Measurements from ENCODE around the gene RBP3.

The RBP3 gene

DNA sequence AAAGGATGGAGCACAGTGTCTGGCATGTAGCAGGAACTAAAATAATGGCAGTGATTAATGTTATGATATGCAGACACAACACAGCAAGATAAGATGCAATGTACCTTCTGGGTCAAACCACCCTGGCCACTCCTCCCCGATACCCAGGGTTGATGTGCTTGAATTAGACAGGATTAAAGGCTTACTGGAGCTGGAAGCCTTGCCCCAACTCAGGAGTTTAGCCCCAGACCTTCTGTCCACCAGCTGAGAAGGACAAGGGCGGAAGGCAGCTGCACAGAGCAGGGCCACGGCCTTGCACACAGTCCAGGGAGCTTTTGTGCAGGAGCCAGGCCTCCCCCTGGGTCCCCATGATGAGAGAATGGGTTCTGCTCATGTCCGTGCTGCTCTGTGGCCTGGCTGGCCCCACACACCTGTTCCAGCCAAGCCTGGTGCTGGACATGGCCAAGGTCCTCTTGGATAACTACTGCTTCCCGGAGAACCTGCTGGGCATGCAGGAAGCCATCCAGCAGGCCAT is at the start of gene RBP3:
RBP3 (plus strand) TSS at position 226 of the 514 bp plus-strand sequence; CDS start at position 348, 122 bp downstream.
- no peak for DNase-seq

- no peak for DNase-seq
Measured at GRCh38 chr10:47298715-47299114, 49.4 kb upstream of the RBP3 start.

DNA sequence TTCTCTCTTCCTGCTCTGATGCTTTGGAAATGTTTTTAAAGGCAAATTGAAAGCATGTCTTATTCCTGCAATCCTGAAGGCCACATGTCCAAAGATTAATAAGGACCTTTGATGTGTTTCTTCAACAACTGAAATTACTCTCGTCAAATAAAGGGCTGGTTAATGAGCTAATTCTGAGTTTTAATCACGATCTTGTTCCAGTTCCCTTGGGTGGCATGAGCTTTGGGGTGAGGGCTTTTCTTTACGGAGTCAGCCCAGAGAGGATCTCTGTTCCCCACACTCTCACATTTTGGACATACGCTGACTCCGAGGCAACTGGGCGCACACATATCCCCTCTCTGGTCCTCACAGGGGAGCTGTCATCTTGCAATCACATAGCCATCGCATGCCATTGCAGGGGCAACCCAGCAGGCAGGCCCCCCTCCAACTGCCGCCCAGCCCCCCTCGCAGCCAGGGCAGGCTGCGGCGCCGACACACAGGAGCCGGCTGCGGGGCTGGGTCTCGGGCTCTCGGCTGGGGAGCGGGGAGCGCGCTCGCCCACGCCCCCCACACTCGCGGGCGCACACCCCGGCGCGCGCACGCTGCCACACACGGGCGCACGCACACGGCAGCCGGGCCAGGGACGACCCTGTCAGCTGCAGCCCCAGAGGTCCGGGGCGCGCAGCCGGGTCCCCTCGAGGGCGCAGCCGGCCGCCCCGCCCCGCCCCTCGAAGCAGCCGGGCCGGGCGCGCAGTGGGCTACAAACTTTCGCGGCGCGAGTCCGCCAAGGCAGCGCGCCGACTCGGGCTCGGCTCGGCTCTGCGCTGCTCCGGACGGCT is 48.3 kb upstream of the RBP3 start, which contains the start of gene GDF10:
GDF10 (plus strand) TSS at position 587 of the 818 bp plus-strand sequence. CDS start 455 bp downstream, outside the sequence.
- no peak for DNase-seq

DNA sequence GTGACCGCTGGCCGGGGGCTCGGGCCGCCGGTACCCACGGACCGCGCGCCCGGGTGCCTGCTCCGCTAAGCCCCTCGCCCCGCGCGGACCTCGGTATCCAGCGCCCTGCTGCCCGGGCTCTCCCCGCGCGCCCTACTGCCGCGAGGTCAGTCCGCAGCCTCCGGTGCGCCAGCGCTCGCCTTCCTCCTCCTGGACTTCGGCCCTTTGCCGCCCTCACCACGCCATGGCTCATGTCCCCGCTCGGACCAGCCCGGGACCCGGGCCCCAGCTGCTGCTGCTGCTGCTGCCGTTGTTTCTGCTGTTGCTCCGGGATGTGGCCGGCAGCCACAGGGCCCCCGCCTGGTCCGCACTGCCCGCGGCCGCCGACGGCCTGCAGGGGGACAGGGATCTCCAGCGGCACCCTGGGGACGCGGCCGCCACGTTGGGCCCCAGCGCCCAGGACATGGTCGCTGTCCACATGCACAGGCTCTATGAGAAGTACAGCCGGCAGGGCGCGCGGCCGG is 47.7 kb upstream of the RBP3 start:
- no peak for DNase-seq

DNA sequence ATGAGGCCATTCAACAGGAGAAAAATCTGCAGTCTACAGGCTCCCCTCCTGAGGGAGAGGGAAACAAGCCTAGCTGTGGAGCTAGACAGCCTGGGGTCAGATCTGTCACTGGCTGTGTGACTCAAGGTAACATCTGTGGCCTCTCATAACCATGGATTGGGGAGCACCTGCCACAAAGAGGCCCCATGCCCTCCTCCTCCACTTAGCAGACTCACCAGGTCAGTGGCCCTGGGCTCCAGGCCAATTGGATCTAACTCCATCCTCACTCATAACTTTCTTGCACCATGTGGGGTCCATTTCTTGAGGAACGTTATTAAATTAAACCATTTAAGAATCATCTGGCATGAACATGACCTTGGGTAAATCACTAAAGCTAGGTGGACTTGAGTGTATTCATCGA is 46.3 kb upstream of the RBP3 start:
- DNase-seq: no peak

DNA sequence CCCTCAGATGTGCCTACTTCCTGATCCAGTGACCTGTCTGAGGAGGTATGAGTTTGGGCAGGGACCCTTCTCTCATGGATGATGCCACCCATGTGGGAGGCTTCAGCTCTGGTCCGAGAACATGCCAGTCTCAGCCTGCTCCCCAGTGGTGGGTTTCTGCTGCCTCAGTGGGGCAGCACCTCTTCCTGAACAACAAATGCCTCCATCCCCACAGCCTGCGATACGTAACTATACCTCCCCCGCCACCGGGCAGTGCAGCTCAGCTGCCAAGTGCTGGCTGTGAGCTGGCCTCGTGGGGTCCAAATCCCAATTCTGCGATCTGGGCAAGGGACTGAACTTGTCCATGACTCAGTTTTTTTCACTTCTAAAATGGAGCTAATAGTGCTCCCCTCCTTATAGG is 45.1 kb upstream of the RBP3 start:
- no peak for DNase-seq

GRCh38 chr10:47303866-47304265 is 44.3 kb upstream of the RBP3 start:
- no peak for DNase-seq

DNA sequence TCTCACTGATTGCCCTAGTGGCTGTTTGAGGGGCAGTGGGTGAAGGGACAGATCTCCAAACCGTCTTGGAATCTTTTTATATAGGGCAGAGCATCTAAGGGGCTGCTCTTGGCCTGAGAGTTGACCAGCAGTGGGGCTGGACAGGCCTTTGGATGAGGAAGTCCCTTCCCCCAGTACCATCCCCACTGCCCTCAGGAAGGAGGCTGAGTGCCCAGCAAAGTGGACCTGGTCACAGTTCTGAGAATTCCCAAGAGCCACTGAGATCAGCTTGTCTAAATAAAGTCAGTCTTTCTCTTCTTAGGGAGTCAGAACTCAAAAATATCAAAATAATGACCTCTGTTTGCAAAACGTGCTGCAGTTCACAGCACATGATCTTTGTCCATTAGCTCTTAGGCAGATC is 42.6 kb upstream of the RBP3 start:
- DNase-seq: no peak

DNA sequence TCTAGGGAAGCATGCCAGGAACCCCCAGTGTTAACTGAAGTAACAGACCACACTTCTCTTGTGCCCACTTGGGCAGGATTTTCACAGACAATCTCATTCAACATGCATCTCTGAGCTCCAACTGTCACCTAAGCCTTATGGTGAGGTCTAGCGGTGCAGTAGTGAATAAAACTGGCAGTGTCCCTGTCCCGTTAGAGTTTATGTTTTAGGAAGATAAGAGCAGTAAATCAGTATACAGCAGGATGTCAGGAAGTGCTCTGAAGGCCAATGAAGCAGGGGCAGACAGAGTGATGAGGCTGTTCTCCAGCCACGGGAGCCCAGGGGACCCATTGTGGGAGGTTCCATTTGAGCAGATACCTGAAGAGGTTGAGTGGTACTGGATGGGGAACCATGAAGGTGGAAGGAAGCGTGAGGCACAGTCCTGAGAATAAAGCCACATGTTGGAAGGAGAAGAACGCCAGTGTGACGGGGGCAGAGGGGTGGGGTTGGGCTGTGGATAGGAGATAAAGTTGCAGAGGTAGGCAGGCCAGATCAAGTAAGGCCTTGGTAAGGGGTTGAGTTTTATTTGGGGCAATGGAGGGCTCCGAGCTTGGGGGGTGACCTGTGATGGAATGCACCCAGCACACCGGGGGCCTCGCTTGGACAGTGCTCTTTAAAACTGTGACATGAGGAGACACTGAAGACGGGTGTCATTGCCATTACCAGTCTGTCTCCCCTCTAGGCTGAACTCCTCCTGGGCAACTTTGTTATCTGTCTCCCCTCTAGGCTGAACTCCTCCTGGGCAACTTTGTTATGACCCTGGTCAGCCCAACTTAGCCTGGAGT is 41.6 kb upstream of the RBP3 start:
- DNase-seq: no peak

- DNase-seq: no peak
Measured at GRCh38 chr10:47307381-47307780, 40.8 kb upstream of the RBP3 start.

DNA sequence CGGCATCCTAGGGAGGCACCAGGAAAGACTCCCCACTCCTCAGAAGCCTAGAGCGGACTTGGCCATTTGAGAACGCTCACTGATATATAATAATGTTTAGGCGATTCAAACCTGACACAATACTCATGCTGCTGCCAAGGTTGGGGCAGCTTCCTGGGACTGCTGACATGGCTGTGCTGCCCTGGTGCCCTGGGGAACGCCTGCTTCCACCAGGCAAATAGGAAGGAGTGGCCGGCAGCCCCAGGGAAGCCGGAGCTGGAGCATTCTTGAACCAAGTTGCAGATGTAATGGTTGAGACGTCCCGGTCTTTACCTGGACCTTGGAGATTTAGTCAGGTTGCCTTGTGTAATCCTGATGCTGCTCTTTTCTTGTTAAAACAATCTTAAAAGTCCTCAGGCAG is 39.4 kb upstream of the RBP3 start:
- no peak for DNase-seq

DNA sequence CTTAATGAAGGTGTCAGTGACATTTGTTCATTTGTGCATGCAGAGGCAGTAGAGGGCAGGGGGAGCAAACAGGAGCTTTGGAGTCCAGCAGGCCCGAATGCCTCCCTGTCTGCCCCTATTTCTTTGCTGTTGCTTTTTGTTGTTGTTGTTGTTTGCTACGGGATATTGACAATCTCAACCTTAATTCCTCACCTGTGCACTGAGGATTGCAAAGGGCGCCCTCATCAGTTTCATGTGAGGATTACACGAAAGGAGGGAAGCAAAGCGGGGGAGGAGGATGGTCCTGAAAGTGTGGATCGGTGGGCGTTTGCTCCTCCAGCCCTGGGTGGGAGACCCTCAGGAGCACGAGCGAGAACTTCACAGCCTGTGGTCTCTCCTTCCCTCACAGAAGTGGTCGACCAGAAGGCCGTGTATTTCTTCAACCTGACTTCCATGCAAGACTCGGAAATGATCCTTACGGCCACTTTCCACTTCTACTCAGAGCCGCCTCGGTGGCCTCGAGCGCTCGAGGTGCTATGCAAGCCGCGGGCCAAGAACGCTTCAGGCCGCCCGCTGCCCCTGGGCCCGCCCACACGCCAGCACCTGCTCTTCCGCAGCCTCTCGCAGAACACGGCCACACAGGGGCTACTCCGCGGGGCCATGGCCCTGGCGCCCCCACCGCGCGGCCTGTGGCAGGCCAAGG is 38.6 kb upstream of the RBP3 start:
- no peak for DNase-seq

DNA sequence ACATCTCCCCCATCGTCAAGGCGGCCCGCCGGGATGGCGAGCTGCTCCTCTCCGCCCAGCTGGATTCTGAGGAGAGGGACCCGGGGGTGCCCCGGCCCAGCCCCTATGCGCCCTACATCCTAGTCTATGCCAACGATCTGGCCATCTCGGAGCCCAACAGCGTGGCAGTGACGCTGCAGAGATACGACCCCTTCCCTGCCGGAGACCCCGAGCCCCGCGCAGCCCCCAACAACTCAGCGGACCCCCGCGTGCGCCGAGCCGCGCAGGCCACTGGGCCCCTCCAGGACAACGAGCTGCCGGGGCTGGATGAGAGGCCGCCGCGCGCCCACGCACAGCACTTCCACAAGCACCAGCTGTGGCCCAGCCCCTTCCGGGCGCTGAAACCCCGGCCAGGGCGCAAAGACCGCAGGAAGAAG is 38.1 kb upstream of the RBP3 start:
- DNase-seq: no peak

DNA sequence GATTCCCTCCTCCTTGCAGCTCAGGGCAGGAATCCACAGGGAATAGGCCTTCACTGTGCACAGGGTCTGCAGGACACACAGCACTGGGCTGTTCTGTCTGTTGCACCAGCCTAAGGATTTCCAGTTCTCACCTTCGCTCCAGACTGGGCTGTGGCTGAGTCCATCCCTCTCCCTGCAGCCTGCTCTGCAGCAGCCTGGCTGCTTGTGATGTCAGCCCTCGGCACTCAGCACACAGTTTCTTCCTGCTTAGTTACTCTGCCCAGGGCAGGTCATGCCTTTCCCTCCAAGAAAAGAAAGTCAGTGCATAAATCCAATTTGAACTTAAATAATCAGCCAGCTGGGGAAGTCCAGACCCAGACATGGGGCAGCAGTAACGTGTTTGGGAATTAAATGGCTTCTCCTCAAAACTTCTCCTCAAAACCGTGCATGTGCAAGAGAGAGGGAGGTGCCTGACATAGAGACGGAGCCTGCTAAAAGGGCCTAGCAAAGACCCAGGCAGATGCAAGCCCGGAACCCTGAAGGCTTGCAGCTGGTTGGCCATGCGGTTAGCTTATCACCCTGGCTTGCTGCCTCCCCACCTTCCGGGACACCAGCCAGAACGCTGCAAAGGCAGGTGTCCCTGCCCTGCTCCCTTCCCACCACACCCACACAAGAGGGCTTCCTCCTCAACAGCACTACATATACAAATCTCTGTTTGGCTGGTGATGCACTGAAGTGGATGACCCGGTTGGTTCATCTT is 36.8 kb upstream of the RBP3 start:
- peak; percentile 58 for DNase-seq

- peak; percentile 41 for DNase-seq
Measured at GRCh38 chr10:47311932-47312662, 36.1 kb upstream of the RBP3 start.

GRCh38 chr10:47312663-47312995 is 35.5 kb upstream of the RBP3 start:
- DNase-seq: no peak

GRCh38 chr10:47314416-47314970 is 33.7 kb upstream of the RBP3 start:
- no peak for DNase-seq

GRCh38 chr10:47315421-47315820 is 32.7 kb upstream of the RBP3 start:
- DNase-seq: no peak

DNA sequence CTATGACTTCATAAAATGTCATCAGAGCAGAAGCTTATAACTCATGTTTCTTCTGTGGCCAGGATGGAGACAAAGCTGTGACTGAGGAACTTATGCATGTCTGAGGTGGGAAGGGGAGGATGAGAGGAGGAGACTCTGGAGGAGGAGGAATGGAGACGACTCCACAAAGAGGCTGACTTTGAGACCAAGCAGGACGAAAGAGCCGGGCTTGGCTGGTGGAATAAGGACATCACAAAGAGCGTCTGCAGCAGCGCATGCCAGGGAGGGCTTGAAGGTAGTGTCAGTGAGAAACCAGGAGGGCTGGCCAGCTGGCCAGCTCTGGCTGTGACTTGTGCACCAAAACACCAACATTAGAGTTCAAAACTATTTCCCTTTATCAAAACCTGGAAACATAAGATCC is 32.0 kb upstream of the RBP3 start:
- DNase-seq: no peak

DNA sequence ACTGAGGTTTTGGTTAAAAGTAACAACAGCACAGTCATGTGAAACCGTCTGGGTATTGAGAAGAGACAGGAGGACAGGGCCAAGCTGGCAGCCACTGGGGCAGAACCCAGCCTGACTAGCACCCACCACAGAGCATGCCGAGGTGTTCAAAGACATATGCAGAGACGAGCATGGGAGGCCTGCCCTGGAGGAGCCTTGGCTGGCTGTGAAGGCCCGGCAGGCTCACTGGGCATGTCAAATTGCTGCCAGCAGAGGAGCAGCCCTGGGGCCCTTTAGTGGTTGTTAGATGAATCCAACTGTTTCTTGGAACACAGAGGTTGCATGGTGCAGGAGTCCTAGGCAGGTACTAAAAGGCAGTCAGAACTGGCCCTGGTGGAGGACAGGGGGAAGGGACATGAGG is 30.9 kb upstream of the RBP3 start:
- no peak for DNase-seq

GRCh38 chr10:47318706-47319105 is 29.5 kb upstream of the RBP3 start:
- no peak for DNase-seq

Data from DMS153 (cell line).